Ovary (tissue), 9 donors: ENCODE measurements around the gene DSCAM. TPM values are rescaled to one million over a fixed set of nuclear protein-coding genes. Genes with fewer than 3 reads are reported as not detected.

Experiments
- DNase-seq, 5 donors: peaks; one replicate each; pipeline ENCODE4 v3.0.0-alpha.2; 2019 to 2020
- H3K27ac ChIP-seq, 2 donors: fragments of 200-600 bp; one replicate each; pipeline versions ENCODE4 v1.5.1 to v1.8.0; 2019 to 2022
- H3K27me3 ChIP-seq: fragments of 200-600 bp; one replicate; pipeline ENCODE4 v1.8.0; 2022
- H3K36me3 ChIP-seq: fragments of 200-600 bp; sonication (generic); one replicate; pipeline ENCODE4 v1.5.1; 2019
- H3K4me1 ChIP-seq: one replicate; pipeline ENCODE4 v1.8.1; 2013; ENCODE audit warnings: mild to moderate bottlenecking, moderate library complexity; ENCODE audit not compliant: insufficient read depth
- H3K4me3 ChIP-seq: fragments of 200-600 bp; sonication (generic); one replicate; pipeline ENCODE4 v1.5.1; 2017
- H3K9me3 ChIP-seq, 2 donors: fragments of 200-600 bp in 1 of 2; sonication (generic) in 1 of 2; one replicate each; pipeline versions ENCODE4 v1.5.1 to v1.8.1; 2013 to 2019; ENCODE audit warnings: mild to moderate bottlenecking in 1 of 2, moderate library complexity in 1 of 2
- EP300 ChIP-seq: sonication (generic); formaldehyde crosslinking; IDR thresholded peaks from one replicate; pipeline ENCODE4 v1.6.1; 2017; ENCODE audit warnings: antibody characterized with exemption
- POLR2A ChIP-seq: fragments of 450-650 bp; IDR thresholded peaks from one replicate; pipeline ENCODE4 v1.6.1; 2017; ENCODE audit warnings: antibody characterized with exemption, mild to moderate bottlenecking, moderate library complexity
- WGBS, 3 donors: extraction: QIAGEN DNeasy Blood & Tissue Kit in 1 of 3; methylation state at CpG; one replicate each; pipeline versions ENCODE4 v1.1.5 to v1.1.7; 2013 to 2017; 5-methylcytosine and 5-hydroxymethylcytosine counted together
- intact Hi-C, 4 donors: fragments of 100-400 bp; cut with DNase I; formaldehyde crosslinking; loops; one replicate each; pipeline versions ENCODE4 v1.11.0 to v1.15.1; 2022 to 2023
- polyA plus RNA-seq, 2 donors: library from polyadenylated mRNA; stranded (reverse); fragments of 200-250 nt in 1 of 2; fragments of 350-450 nt in 1 of 2; fragmentation: Illumina TruSeq in 1 of 2; extraction: RNeasy Lipid Tissue Mini Kit (QIAGEN cat#74804) in 1 of 2; gene quantifications; one replicate each; pipeline ENCODE4 v1.2.3, GENCODE V29; 2013 to 2014
- total RNA-seq, 7 donors: library from RNA; depleted of rRNA in 2 of 7; stranded (reverse); fragments of >200 nt in 2 of 7; fragmentation: NEBNext Ultra II Directional in 3 of 7; extraction: Animal tissue kit (Norgen Biotek cat#: 25700) in 3 of 7; gene quantifications; one replicate each; pipeline versions ENCODE4 v1.1.0 to v1.2.4, GENCODE V29; 2016 to 2023
- TF ChIP-seq, protein P1 (sequence below), 3 donors: fragments of 450-650 bp in 2 of 3; fragments of 200-600 bp in 1 of 3; IDR thresholded peaks; one replicate each; pipeline versions ENCODE4 v1.5.1 to v1.8.0; 2016 to 2022; ENCODE audit warnings: antibody characterized with exemption in 3 of 3, mild to moderate bottlenecking in 1 of 3
- donor health status: DM: no; HTN: no; CAD: no; lungs with moderate emphysema.
- donor health status: DM: no; HTN: no; CAD: no.
- donor health status: Bipolar disorder and iron deficiency.
- donor health status: DM: yes; HTN: yes; CAD: no.
- donor health status: DM: no; HTN: no; CAD: no.
- donor health status: DM: yes; HTN: yes; CAD: no.

The DSCAM gene
- total and polyA plus RNA-seq, 9 donors, result under 0.01 to 0.12 (median 0.04) TPM; not detected in 5

DNA sequence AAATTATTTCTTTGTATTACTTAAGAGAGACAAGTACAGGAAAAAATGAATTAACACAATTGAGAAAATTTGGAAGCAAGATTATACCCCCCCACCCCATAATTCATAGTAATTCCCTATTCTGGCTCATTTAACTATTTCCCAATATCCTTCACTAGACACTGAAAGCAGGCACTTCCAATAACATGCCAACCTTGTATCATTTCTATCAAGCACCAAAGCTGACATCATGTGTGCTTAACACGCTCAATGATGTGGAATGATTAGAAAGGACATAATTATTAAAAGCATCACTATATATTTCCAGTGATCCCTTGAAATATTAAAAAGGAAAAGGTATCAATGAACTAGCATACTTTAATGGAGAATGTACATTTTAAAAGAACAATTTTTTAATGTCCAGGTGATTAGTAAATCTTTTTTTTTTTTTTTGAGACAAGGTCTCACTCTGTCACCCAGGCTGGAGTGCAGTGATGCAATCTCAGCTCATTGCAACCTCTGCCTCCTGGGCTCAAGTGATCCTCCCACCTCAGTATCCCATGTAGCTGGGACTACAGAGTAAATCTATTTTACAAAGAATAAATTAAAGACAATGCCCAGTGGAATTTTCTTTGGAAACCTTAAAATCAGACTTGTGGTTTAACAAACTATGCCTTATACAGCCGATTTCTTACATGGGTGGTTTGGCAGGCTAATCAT, 443.9 kb downstream of the DSCAM start:
- no peaks in the 10 kb centered on the region for H3K4me1 ChIP-seq
- DNase-seq, result no peak
- WGBS, 3 donors, result 79 to 88% (median 81%) methylated on average over 2 of the region's 2 CpGs
- H3K27ac ChIP-seq, result no peak overlapping the region
- H3K36me3 ChIP-seq, result no peaks in the 10 kb centered on the region
- intact Hi-C loops, result no loop called here
- no peak overlapping the region for H3K4me3 ChIP-seq
- H3K9me3 ChIP-seq, result no peaks in the 10 kb centered on the region
- TF ChIP-seq POLR2A (no peak), EP300 (no peak)
- TF ChIP-seq, protein P1, sequence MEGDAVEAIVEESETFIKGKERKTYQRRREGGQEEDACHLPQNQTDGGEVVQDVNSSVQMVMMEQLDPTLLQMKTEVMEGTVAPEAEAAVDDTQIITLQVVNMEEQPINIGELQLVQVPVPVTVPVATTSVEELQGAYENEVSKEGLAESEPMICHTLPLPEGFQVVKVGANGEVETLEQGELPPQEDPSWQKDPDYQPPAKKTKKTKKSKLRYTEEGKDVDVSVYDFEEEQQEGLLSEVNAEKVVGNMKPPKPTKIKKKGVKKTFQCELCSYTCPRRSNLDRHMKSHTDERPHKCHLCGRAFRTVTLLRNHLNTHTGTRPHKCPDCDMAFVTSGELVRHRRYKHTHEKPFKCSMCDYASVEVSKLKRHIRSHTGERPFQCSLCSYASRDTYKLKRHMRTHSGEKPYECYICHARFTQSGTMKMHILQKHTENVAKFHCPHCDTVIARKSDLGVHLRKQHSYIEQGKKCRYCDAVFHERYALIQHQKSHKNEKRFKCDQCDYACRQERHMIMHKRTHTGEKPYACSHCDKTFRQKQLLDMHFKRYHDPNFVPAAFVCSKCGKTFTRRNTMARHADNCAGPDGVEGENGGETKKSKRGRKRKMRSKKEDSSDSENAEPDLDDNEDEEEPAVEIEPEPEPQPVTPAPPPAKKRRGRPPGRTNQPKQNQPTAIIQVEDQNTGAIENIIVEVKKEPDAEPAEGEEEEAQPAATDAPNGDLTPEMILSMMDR (IDR thresholded peaks at IDR 0.05), result no peak
- H3K27me3 ChIP-seq, result no peaks in the 10 kb centered on the region

DNA sequence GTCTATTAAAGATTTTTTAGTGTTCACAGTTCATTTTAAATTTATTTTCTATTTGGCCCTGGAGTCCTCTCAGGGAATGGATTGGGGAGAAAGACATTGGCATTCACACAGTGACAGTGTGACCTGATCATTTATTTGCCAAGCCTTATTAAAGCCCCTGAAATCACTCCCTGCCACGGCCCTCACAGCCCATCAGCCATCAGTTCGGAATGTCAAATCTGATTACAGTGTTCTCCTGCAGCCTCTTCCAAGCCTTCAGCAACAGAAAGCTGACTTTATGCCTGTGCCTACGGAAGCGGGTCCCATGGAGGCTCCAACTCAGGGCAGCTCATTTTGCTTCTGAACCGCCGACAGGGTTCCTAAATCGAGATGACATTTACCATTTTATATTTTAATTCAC, 451.2 kb downstream of the DSCAM start:
- H3K4me3 ChIP-seq, result no peak overlapping the region
- intact Hi-C loops, result loop anchor here in 1 of 4 donors (5.0 kb wide), 1 partner anchor 178 kb away; no protein-coding TSS in a partner anchor
- H3K4me1 ChIP-seq, result no peaks in the 10 kb centered on the region
- no peaks in the 10 kb centered on the region for H3K27me3 ChIP-seq
- DNase-seq, result no peak
- 78 to 83% (median 79%) methylated on average over 7 of the region's 7 CpGs for WGBS, 3 donors
- H3K9me3 ChIP-seq, result no peaks in the 10 kb centered on the region
- no peaks in the 10 kb centered on the region for H3K36me3 ChIP-seq
- no peak overlapping the region for H3K27ac ChIP-seq
- TF ChIP-seq, protein P1 (IDR thresholded peaks at IDR 0.05), result no peak
- no peak for TF ChIP-seq POLR2A
- no peak for TF ChIP-seq EP300

DNA sequence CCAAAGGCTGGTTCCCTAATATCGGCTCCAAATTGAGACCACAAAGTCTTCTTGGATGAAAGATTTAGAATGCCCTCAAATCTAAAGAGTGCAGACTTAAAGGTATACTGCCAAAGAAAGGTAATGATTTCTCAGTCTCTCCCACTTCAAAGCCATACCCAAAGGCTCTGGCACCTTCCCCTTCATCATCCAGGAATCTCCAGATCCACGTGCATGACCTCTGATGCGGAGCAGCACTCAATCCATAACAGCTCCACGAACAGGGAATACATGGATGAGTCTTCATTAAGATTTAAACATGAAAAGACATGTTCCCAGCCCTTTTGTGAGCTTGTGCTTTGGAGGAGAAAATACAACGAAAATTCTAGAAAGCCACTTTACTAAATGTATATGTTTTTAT, 453.9 kb downstream of the DSCAM start:
- WGBS, 3 donors, result 75 to 85% (median 77%) methylated on average over 5 of the region's 5 CpGs
- intact Hi-C loops, result no loop called here

DNA sequence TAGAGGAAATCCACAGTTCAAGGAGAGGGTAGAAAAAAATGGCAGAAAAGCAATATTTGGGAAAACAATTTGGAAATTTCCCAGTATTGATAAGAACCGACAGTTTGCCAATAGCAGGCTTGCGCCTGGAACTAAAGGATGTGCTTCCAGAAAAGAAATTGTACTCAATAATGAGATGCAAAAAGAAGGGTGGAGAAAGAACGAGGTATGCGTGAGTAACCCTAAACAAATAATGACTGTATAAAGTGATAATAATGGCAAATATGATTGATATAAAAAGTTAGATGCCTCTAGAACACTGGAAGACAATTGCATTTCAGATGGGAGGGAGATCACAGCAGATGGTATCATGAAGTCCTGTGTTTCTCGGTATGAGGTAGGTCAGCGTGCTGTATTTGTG, 458.9 kb downstream of the DSCAM start:
- DNase-seq, result no peak
- intact Hi-C loops, result no loop called here
- no peaks in the 10 kb centered on the region for H3K9me3 ChIP-seq
- no peaks in the 10 kb centered on the region for H3K4me1 ChIP-seq
- H3K27me3 ChIP-seq, result no peaks in the 10 kb centered on the region
- 26 to 55% (median 32%) methylated on average over 6 of the region's 6 CpGs for WGBS, 3 donors
- H3K27ac ChIP-seq, result no peak overlapping the region
- TF ChIP-seq EP300 (no peak), POLR2A (no peak)
- TF ChIP-seq, protein P1 (IDR thresholded peaks at IDR 0.05), result no peak
- H3K36me3 ChIP-seq, result no peaks in the 10 kb centered on the region
- H3K4me3 ChIP-seq, result no peak overlapping the region

More for the DNA sequence above, 453.9 kb downstream of the DSCAM start:
- no peaks in the 10 kb centered on the region for H3K9me3 ChIP-seq
- no peak for DNase-seq
- no peak overlapping the region for H3K27ac ChIP-seq
- no peaks in the 10 kb centered on the region for H3K36me3 ChIP-seq
- TF ChIP-seq, protein P1 (IDR thresholded peaks at IDR 0.05), result no peak
- TF ChIP-seq POLR2A (no peak), EP300 (no peak)
- H3K4me1 ChIP-seq, result no peaks in the 10 kb centered on the region
- no peak overlapping the region for H3K4me3 ChIP-seq
- no peaks in the 10 kb centered on the region for H3K27me3 ChIP-seq
